ENCODE results near the gene FSD2.
"Not testable (repeated sequence)": the region's sequence is repeated elsewhere in the genome, so short reads cannot be mapped to it uniquely, and the experiment has no call there.

Gene FSD2

GRCh38 chr15:82789491-82789890 is 16.4 kb downstream of the FSD2 start:
- no peak for DNase-seq

GRCh38 chr15:82788496-82788895 is 17.4 kb downstream of the FSD2 start:
- no peak for DNase-seq

- DNase-seq = no peak
These were observed 24.5 kb downstream of the FSD2 start for GRCh38 chr15:82781349-82781748.

GRCh38 chr15:82778755-82779154 is 27.1 kb downstream of the FSD2 start:
- DNase-seq = no peak

GRCh38 chr15:82774496-82774895 is 31.4 kb downstream of the FSD2 start:
- DNase-seq = no peak

- no peak for DNase-seq
These were observed 33.9 kb downstream of the FSD2 start for GRCh38 chr15:82771789-82772607.

GRCh38 chr15:82768414-82769054 is 37.3 kb downstream of the FSD2 start:
- DNase-seq = no peak

- no peak for DNase-seq
These were observed 38.6 kb downstream of the FSD2 start for GRCh38 chr15:82767163-82767829.

GRCh38 chr15:82766201-82766600 is 39.7 kb downstream of the FSD2 start:
- DNase-seq = not testable (repeated sequence)

GRCh38 chr15:82764740-82765139 is 41.1 kb downstream of the FSD2 start:
- DNase-seq = no peak

- DNase-seq = no peak
These were observed 41.8 kb downstream of the FSD2 start for GRCh38 chr15:82764117-82764490.

- DNase-seq = no peak
These were observed 42.3 kb downstream of the FSD2 start for GRCh38 chr15:82763361-82764116.

- no peak for DNase-seq
These were observed 54.6 kb downstream of the FSD2 start for GRCh38 chr15:82751308-82751707.

GRCh38 chr15:82750831-82751180 is 55.1 kb downstream of the FSD2 start:
- DNase-seq = no peak

GRCh38 chr15:82749951-82750830 is 55.7 kb downstream of the FSD2 start:
- DNase-seq = peak; percentile 84

GRCh38 chr15:82748315-82748714 is 57.6 kb downstream of the FSD2 start:
- no peak for DNase-seq

GRCh38 chr15:82743810-82744209 is 62.1 kb downstream of the FSD2 start:
- no peak for DNase-seq

GRCh38 chr15:82742134-82742533 is 63.7 kb downstream of the FSD2 start:
- no peak for DNase-seq

- DNase-seq = no peak
These were observed 66.8 kb downstream of the FSD2 start for GRCh38 chr15:82739086-82739485.

- DNase-seq = no peak
These were observed 67.9 kb downstream of the FSD2 start for GRCh38 chr15:82737975-82738374.

GRCh38 chr15:82731527-82731926 is 74.3 kb downstream of the FSD2 start:
- DNase-seq = no peak

- peak; percentile 58 for DNase-seq
These were observed 75.8 kb downstream of the FSD2 start for GRCh38 chr15:82730022-82730530.

Measured in NCI-H2227 treated with DMSO at 0.1 percent for 48 hours (cell line).